GM12873 (cell line): ENCODE measurements around the gene PRM3.

ENCODE experiments used
- TF ChIP-seq, protein P1 (sequence below): IDR thresholded peaks from 2 replicates; pipeline ENCODE4 v1.5.1; 2012; ENCODE audit warnings: low read depth, mild to moderate bottlenecking, moderate library complexity, low read length, control low read depth; ENCODE audit not compliant: insufficient read depth; ENCODE audit errors: missing control alignments

Gene PRM3

GRCh38 chr16:11296706-11297491 lies 23.5 kb upstream of the PRM3 start:
- TF ChIP-seq, protein P1, sequence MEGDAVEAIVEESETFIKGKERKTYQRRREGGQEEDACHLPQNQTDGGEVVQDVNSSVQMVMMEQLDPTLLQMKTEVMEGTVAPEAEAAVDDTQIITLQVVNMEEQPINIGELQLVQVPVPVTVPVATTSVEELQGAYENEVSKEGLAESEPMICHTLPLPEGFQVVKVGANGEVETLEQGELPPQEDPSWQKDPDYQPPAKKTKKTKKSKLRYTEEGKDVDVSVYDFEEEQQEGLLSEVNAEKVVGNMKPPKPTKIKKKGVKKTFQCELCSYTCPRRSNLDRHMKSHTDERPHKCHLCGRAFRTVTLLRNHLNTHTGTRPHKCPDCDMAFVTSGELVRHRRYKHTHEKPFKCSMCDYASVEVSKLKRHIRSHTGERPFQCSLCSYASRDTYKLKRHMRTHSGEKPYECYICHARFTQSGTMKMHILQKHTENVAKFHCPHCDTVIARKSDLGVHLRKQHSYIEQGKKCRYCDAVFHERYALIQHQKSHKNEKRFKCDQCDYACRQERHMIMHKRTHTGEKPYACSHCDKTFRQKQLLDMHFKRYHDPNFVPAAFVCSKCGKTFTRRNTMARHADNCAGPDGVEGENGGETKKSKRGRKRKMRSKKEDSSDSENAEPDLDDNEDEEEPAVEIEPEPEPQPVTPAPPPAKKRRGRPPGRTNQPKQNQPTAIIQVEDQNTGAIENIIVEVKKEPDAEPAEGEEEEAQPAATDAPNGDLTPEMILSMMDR, result no peak

DNA sequence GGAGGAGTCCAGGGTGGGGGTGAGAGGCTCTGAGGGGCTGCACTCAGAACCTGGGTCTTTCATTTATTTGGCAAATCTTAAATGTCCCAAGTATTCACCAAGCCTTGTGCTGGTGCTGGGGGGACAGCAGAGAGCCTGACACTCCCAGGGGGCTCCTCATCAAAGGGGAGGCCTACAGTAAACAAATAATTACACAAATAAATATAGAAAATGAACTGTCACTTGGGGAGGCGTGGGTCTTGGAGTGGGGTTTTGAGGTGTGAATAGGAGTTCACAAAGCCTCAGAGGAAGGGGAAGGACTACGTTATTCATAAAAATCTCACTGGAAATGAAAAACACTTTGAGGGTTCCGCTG lies 22.9 kb upstream of the PRM3 start:
- TF ChIP-seq, protein P1, result no peak

GRCh38 chr16:11295672-11296071 lies 22.2 kb upstream of the PRM3 start:
- TF ChIP-seq, protein P1, result no peak

DNA sequence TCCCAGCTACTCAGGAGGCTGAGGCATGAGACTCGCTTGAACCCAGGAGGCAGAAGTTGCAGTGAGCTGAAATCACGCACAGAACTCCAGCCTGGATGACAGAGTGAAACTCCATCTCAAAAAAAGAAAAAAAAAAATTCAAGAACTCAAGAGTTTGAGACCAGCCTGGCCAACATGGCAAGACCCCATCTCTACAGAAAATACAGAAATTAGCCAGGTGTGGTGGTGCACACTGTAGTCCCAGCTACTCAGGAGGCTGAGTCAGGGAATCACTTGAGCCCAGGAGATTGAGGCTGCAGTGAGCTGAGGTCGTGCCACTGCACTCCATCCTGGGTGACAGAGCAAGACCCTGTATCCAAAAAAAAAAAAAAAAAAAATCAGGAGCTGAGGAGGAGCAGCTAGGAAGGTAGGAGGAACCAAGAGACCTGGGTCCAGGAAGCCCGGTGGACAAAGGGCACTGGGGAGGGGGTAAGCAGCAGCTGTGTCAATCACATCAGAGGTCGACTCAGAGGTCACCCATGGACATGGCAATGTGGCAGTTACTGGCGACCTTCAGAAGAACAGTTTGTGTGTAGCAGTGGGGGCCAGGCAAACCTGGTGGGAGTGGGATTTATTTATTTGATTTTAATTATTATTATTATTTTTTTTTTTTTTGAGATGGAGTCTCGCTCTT lies 18.8 kb upstream of the PRM3 start:
- TF ChIP-seq, protein P1, result no peak

DNA sequence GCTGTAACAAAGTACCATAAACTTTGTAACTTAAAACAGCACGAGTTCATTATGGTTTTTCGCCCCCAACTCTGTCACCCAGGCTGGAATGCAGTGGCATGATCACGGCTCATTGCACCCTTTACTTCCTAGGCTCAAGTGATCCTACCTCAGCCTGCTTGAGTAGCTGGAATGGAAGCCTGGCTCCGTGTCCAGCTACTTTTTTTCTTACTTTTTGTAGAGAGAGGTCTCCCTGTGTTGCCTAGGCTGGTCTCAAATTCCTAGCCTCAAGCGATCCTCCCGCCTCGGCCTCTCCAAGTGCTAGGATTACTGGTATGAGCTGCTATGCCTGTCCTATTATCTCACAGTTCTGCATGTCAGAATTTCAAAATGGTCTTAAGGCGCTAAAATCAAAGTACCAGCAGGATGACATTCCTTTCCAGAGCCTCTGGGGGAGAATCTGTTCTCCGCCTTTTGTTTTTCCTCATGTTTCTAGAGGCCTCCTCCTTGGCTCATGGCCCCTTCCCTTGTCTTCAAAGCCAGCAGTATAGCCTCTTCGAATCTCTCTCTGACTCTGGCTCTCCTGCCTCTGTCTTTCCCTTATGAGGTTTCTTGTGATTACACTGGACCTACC lies 17.8 kb upstream of the PRM3 start:
- TF ChIP-seq, protein P1, result no peak

GRCh38 chr16:11290102-11290893 lies 16.9 kb upstream of the PRM3 start:
- TF ChIP-seq, protein P1, result no peak
